DND-41 (cell line): ENCODE results near the gene PAPPA.

Experiments
- ATAC-seq: fragments of 200-7000 bp; cut with Tn5 transposase; 3 replicates; pipeline ENCODE4 v1.9.1; 2021; ENCODE audit warnings: low read depth; ENCODE audit not compliant: insufficient read depth
- DNase-seq: peaks from one replicate; pipeline ENCODE4 v3.0.0-alpha.2; 2020
- H2AFZ ChIP-seq: 2 replicates; pipeline ENCODE4 v1.6.0; 2012; ENCODE audit warnings: low read depth, low read length
- H3K27ac ChIP-seq: 2 replicates; pipeline ENCODE4 v1.5.1; 2012; ENCODE audit warnings: low read length, inconsistent platforms
- H3K27me3 ChIP-seq: fragments of 200-600 bp; sonication (generic); 2 replicates; pipeline ENCODE4 v1.6.0; 2012; ENCODE audit warnings: low read length, mild to moderate bottlenecking, inconsistent platforms; ENCODE audit not compliant: insufficient read depth, poor library complexity
- H3K36me3 ChIP-seq: 2 replicates; pipeline ENCODE4 v1.5.1; 2012; ENCODE audit warnings: low read length, inconsistent platforms; ENCODE audit not compliant: insufficient read depth
- H3K4me1 ChIP-seq: 2 replicates; pipeline ENCODE4 v1.5.1; 2012; ENCODE audit warnings: mild to moderate bottlenecking, low read length; ENCODE audit not compliant: insufficient read depth
- H3K4me2 ChIP-seq: 2 replicates; pipeline ENCODE4 v1.6.0; 2012; ENCODE audit warnings: mild to moderate bottlenecking, moderate library complexity, low read length, inconsistent platforms; ENCODE audit not compliant: insufficient read depth
- H3K4me3 ChIP-seq, 2 experiments: fragments of 200-600 bp in 1 of 2; shearing (Covaris generic) in 1 of 2; 2 replicates each; pipeline ENCODE4 v1.5.1; 2012 to 2016; ENCODE audit warnings: inconsistent platforms in 2 of 2, low read length in 2 of 2, mild to moderate bottlenecking in 2 of 2, low read depth in 1 of 2, moderate library complexity in 1 of 2
- H3K79me2 ChIP-seq: 2 replicates; pipeline ENCODE4 v1.6.0; 2012; ENCODE audit warnings: low read length, inconsistent platforms; ENCODE audit not compliant: insufficient read depth
- H3K9ac ChIP-seq: 2 replicates; pipeline ENCODE4 v1.6.0; 2012; ENCODE audit warnings: low read depth, mild to moderate bottlenecking, inconsistent platforms, low read length, moderate library complexity
- H3K9me3 ChIP-seq: 2 replicates; pipeline ENCODE4 v1.5.1; 2012; ENCODE audit warnings: low read length, moderate library complexity, mild to moderate bottlenecking, inconsistent platforms; ENCODE audit not compliant: insufficient read depth, severe bottlenecking
- H4K20me1 ChIP-seq: 2 replicates; pipeline ENCODE4 v1.6.0; 2012; ENCODE audit warnings: low read length; ENCODE audit not compliant: insufficient read depth
- EZH2 ChIP-seq: IDR thresholded peaks from 3 replicates; pipeline ENCODE4 v1.6.1; 2012; ENCODE audit warnings: borderline replicate concordance, low read depth, mild to moderate bottlenecking, moderate library complexity, low read length, inconsistent platforms; ENCODE audit not compliant: severe bottlenecking
- TF ChIP-seq, protein P1 (sequence below): IDR thresholded peaks from 2 replicates; pipeline ENCODE4 v1.5.1; 2012; ENCODE audit warnings: borderline replicate concordance, low read length, moderate library complexity, mild to moderate bottlenecking; ENCODE audit not compliant: poor library complexity, severe bottlenecking; ENCODE audit errors: extremely low read depth

PAPPA gene

GRCh38 chr9:116275418-116276195 is 122.0 kb downstream of the PAPPA start:
- ATAC-seq (no peak), DNase-seq (no peak)
- Histone ChIP-seq H3K4me1 (no peaks in the 10 kb centered on the region), H2AFZ (no peak overlapping the region), H3K4me2 (no peak overlapping the region), H3K27me3 (peaks cover 3% of the 10 kb centered on the region), H3K4me3 (no peak overlapping the region), H3K9ac (no peak overlapping the region), H3K36me3 (no peaks in the 10 kb centered on the region), H3K9me3 (no peaks in the 10 kb centered on the region), H3K27ac (no peak overlapping the region), H3K79me2 (no peaks in the 10 kb centered on the region), H4K20me1 (no peaks in the 10 kb centered on the region)
- no peak for TF ChIP-seq EZH2
- TF ChIP-seq, protein P1, sequence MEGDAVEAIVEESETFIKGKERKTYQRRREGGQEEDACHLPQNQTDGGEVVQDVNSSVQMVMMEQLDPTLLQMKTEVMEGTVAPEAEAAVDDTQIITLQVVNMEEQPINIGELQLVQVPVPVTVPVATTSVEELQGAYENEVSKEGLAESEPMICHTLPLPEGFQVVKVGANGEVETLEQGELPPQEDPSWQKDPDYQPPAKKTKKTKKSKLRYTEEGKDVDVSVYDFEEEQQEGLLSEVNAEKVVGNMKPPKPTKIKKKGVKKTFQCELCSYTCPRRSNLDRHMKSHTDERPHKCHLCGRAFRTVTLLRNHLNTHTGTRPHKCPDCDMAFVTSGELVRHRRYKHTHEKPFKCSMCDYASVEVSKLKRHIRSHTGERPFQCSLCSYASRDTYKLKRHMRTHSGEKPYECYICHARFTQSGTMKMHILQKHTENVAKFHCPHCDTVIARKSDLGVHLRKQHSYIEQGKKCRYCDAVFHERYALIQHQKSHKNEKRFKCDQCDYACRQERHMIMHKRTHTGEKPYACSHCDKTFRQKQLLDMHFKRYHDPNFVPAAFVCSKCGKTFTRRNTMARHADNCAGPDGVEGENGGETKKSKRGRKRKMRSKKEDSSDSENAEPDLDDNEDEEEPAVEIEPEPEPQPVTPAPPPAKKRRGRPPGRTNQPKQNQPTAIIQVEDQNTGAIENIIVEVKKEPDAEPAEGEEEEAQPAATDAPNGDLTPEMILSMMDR = no peak

- no peak overlapping the region for H3K4me3 ChIP-seq
- H3K27me3 ChIP-seq = peaks cover 5% of the 10 kb centered on the region
- TF ChIP-seq, protein P1 = no peak
- TF ChIP-seq EZH2 = no peak
- no peaks in the 10 kb centered on the region for H3K9me3 ChIP-seq
- no peaks in the 10 kb centered on the region for H3K36me3 ChIP-seq
- ATAC-seq (no peak), DNase-seq (no peak)
- no peak overlapping the region for H3K4me2 ChIP-seq
- no peak overlapping the region for H3K9ac ChIP-seq
- no peak overlapping the region for H3K27ac ChIP-seq
- H2AFZ ChIP-seq = no peak overlapping the region
- H4K20me1 ChIP-seq = no peaks in the 10 kb centered on the region
- H3K79me2 ChIP-seq = no peaks in the 10 kb centered on the region
- no peaks in the 10 kb centered on the region for H3K4me1 ChIP-seq
Measured at GRCh38 chr9:116276196-116276493, 122.6 kb downstream of the PAPPA start.

GRCh38 chr9:116276651-116277121 is 123.1 kb downstream of the PAPPA start:
- no peaks in the 10 kb centered on the region for H3K79me2 ChIP-seq
- H3K9me3 ChIP-seq = no peaks in the 10 kb centered on the region
- H3K9ac ChIP-seq = no peak overlapping the region
- no peak overlapping the region for H2AFZ ChIP-seq
- TF ChIP-seq, protein P1 = no peak
- no peaks in the 10 kb centered on the region for H3K4me1 ChIP-seq
- no peak overlapping the region for H3K4me3 ChIP-seq
- no peak overlapping the region for H3K27ac ChIP-seq
- no peak overlapping the region for H3K4me2 ChIP-seq
- no peaks in the 10 kb centered on the region for H3K36me3 ChIP-seq
- H3K27me3 ChIP-seq = peaks cover 5% of the 10 kb centered on the region
- H4K20me1 ChIP-seq = no peaks in the 10 kb centered on the region
- no peak for DNase-seq
- no peak for ATAC-seq

DNA sequence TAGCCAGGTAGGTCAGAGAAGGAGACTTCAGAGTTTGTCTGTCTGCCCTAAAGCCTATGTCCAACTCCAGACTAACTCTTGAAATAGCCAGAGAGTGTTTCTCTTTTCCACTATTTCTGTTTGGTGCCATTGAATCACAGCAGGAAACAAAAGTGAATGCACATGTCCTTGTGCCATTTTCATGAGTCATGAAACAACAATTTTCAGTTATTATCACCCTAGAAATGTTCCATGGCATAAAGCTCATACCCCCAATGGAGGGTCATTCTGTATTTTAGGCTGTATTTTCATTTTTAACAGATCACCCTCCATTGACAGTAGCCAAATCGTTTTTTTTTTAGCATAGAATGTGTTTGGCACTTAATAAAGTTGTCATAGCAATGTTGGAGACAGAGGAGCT is 124.7 kb downstream of the PAPPA start:
- H3K9me3 ChIP-seq = no peaks in the 10 kb centered on the region
- H3K27ac ChIP-seq = no peak overlapping the region
- no peak for TF ChIP-seq EZH2
- TF ChIP-seq, protein P1 = no peak
- H3K27me3 ChIP-seq = peaks cover 5% of the 10 kb centered on the region
- no peak overlapping the region for H3K4me3 ChIP-seq
- H3K36me3 ChIP-seq = no peaks in the 10 kb centered on the region
- H2AFZ ChIP-seq = no peak overlapping the region
- H3K4me2 ChIP-seq = no peak overlapping the region
- ATAC-seq = no peak
- H3K9ac ChIP-seq = no peak overlapping the region
- H3K79me2 ChIP-seq = no peaks in the 10 kb centered on the region
- DNase-seq = no peak
- no peaks in the 10 kb centered on the region for H4K20me1 ChIP-seq
- H3K4me1 ChIP-seq = no peaks in the 10 kb centered on the region
